KOPT-K1 (cell line): ENCODE measurements around the gene PRKAR1A.

ENCODE experiments used
- H3K27ac ChIP-seq: fragments of 200-600 bp; sonication (generic); 2 replicates; pipeline ENCODE4 v1.5.1; 2016; ENCODE audit warnings: antibody characterized with exemption, mild to moderate bottlenecking, low read depth, low read length; ENCODE audit not compliant: poor library complexity, severe bottlenecking
- H3K36me3 ChIP-seq: fragments of 200-600 bp; sonication (generic); 2 replicates; pipeline ENCODE4 v1.5.1; 2017; ENCODE audit warnings: antibody characterized with exemption, mild to moderate bottlenecking, low read length, moderate library complexity; ENCODE audit not compliant: insufficient read depth
- H3K9me3 ChIP-seq: fragments of 200-600 bp; sonication (generic); 2 replicates; pipeline ENCODE4 v1.5.1; 2017; ENCODE audit warnings: antibody characterized with exemption, low read length, mild to moderate bottlenecking; ENCODE audit not compliant: insufficient read depth, poor library complexity, severe bottlenecking

Gene PRKAR1A

DNA sequence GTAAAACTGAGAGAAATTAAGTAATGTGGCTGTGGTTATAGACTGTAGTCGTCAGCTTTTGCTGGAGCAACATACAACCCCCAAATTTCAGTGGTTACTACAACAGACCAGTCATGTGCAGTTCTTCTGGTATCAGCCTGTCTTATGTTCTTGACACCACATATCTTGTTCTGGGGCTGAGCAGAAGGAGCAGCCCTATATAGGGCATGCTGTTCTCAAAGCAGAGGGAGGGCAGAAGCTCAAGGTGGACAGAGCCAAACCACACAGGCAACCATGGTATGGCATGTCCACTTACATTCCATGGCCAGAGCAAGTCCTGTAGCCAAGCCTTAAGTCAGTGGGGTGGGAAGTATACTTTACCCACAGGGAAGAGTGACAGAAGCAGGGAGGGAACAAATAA lies 7.7 kb downstream of the PRKAR1A start:
- peaks cover 88% of the 10 kb centered on the region for H3K36me3 ChIP-seq
- no peak overlapping the region for H3K27ac ChIP-seq
- H3K9me3 ChIP-seq = peaks cover 12% of the 10 kb centered on the region

DNA sequence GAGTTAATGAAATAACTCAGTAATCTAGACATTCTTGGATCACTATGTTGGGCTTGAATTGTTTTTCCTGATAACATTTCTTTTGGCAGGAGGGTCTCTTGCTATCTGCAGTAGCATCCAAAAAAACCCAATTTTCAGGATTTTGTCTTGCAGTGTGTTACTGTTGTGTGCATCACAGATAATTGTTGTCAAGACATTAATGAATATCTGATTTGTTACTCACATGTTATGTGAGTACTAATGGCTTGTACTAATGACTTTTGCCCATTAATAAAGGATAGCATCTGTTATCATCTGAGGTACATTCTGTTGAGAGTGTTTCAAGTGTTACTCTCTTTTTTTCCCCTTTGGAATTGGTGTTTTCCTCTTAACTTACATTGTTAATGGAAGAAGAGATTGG lies 10.0 kb downstream of the PRKAR1A start:
- peaks cover 88% of the 10 kb centered on the region for H3K36me3 ChIP-seq
- H3K9me3 ChIP-seq = peaks cover 12% of the 10 kb centered on the region

DNA sequence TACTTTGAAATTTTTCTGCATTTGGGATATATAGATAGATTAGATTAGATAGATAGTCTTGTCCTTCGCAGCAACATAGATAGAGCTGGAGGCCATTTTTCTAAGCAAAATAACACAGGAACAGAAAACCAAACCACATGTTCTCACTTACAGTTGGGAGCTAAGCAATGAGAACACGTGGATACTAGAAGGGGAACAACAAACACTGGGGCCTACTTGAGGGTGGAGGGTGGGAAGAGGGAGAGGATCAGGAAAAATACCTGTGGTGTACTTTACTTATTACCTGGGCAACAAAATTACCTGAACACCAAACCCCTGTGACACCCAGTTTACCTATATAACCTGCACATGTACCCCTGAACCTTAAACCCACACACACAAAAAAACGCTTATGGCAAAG lies 14.3 kb downstream of the PRKAR1A start:
- Histone ChIP-seq H3K27ac (no peak overlapping the region), H3K9me3 (no peaks in the 10 kb centered on the region), H3K36me3 (peaks cover 97% of the 10 kb centered on the region)

More for the DNA sequence above, 10.0 kb downstream of the PRKAR1A start:
- H3K27ac ChIP-seq = no peak overlapping the region

DNA sequence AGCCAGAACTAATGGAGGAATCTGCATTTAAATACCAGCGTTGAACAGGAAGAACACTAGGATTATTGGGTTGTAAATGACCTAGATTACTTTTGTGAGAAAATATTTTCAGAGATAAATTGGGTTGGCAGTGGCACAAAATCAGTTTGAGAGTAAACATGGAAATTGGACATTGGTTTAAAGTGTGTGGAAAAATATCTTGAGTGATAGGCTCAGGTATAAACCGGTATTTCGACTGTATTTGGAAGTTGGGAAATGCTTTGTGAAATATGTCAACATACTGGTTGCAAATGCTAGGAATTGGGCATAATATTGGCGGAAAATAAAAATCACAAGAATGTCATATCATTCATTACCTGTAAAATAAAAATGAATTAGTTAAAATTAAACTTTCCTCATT lies 15.1 kb downstream of the PRKAR1A start:
- no peak overlapping the region for H3K27ac ChIP-seq
- peaks cover 100% of the 10 kb centered on the region for H3K36me3 ChIP-seq
- H3K9me3 ChIP-seq = no peaks in the 10 kb centered on the region

DNA sequence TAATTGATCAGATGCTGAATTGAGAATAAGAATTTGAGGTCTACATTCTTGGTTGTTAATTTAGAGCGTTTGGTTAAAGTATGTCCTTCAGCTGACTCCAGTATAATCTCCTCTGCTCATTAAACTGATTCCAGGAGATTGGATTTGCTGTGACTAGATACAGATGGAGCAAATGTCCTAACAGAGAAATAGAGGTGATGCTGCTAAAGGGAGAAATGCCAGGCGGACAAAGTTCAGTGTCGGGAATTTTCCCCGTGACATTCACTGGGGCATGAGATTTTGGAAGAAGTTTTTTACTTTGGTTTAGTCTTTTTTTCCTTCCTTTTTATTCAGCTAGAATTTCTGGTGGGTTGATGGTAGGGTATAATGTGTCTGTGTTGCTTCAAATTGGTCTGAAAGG lies 19.0 kb downstream of the PRKAR1A start:
- no peaks in the 10 kb centered on the region for H3K9me3 ChIP-seq
- no peak overlapping the region for H3K27ac ChIP-seq
- H3K36me3 ChIP-seq = peaks cover 94% of the 10 kb centered on the region

DNA sequence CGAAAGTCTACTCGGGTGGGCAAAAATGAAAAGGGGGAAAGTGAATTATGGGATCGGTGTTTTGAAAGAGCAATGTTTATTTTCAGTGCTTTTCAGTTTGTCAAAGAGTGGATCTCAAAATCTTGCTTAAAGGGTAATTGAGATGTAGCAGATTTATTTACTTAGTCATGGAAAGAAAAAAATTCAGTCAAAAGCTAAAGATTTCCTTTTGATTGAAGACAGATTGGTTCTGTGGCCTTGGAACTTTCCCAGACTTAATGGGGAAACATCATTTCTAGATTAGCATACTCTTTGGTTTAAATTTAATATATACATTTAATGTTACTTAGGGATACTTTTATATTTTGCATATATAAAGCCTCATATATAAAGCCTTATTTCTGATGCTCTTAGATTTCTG lies 20.6 kb downstream of the PRKAR1A start:
- Histone ChIP-seq H3K36me3 (peaks cover 94% of the 10 kb centered on the region), H3K9me3 (no peaks in the 10 kb centered on the region), H3K27ac (no peak overlapping the region)

DNA sequence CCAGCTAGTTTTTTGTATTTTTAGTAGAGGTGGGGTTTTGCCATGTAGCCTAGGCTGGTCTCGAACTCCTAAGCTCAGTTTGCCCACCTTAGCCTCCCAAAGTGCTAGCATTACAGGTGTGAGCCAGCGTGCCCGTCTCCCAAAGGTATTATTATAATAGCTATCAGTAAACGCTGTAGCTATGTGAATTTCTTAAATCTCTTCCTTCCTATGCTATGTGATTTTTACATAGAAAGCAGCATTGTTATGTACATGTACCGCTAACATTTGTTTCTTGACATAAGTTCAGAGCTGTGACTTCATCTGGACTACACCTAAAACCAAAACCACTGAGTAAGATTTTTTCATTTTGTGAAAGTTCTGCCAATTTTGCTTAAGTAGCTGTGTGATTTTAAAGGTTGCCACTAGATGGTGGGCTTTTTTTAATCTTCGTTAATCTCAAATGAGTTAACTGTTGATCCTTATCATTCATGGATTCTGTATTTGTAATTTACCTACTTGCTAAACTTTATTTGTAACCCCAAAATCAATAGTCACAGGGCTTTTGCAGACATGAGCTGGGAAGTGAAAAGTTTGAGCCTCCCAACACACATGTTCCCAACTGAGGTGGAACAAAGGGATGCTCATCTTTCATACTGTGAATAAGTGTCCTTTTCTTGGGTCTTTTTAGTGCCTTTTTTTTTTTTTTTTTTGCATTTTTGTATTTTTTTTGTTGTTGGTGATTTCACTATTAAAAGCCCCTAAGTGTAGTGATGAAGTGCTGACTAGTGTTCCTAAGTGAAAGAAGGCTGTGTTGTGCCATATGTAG lies 21.9 kb downstream of the PRKAR1A start:
- Histone ChIP-seq H3K9me3 (no peaks in the 10 kb centered on the region), H3K27ac (no peak overlapping the region), H3K36me3 (peaks cover 88% of the 10 kb centered on the region)

DNA sequence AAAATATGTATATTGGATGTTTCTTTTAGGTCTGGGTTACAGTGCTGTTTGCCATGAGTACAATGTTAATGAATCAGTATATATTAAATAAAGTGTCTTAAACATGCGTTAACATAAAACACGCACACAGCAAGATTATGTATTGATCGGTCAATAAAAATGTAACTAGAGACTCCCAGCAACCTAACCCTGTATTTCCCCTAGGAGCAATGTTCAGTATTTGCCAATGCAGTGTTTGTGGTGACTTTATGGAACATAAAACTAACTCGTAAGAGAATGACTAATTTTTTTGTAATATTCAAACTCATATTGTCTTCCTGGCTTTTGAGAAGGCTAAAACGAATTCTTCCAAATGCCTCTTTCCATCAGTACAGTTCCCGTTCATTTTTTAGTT lies 22.5 kb downstream of the PRKAR1A start:
- Histone ChIP-seq H3K27ac (no peak overlapping the region), H3K9me3 (no peaks in the 10 kb centered on the region), H3K36me3 (peaks cover 85% of the 10 kb centered on the region)

GRCh38 chr17:68535922-68536321 lies 23.7 kb downstream of the PRKAR1A start:
- no peaks in the 10 kb centered on the region for H3K9me3 ChIP-seq
- peaks cover 79% of the 10 kb centered on the region for H3K36me3 ChIP-seq
- no peak overlapping the region for H3K27ac ChIP-seq

DNA sequence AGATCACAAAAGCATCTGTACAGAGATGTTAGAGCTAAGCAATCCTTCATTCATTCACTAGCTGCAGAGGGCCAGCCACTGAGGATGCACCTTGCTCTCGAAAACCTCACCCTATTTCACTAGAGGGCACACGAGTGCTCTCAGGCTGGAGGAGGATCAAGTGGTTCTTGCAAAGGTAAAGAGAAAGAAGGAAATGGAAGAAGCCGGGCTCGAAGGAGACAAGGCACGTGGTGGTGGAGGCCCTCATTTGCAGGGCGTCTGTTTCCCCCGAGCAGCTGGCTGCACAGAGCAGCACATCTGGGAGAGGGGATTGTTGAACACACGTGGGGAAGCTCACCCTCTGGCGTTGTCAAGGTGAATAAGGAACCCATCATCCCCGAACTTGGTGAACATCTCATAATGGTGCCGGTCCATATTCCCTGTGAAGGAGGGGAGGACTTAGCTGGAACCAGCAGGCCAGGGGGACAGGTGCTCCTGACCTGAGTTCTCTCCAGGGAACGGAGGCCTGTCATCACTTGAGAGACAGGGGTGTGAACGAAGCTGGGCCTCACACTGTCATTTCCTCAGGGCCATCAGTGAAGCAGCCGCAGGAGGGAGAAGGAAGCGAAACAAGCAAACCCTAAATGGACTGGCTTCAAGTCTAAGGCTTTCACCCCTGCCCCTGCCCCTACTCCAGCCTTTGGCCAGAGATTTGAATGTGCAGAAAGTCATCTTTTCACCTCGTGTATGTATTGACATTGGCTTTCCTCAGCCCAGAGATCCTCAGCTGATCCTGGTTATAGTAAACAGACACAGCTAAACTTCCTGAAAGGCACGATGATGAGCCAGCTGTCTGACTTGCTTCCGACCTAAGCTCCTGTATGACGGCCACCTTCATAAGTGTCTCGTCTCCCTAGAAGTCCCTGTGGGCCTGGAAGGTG lies 27.6 kb downstream of the PRKAR1A start:
- no peaks in the 10 kb centered on the region for H3K9me3 ChIP-seq
- no peak overlapping the region for H3K27ac ChIP-seq
- H3K36me3 ChIP-seq = peaks cover 44% of the 10 kb centered on the region

DNA sequence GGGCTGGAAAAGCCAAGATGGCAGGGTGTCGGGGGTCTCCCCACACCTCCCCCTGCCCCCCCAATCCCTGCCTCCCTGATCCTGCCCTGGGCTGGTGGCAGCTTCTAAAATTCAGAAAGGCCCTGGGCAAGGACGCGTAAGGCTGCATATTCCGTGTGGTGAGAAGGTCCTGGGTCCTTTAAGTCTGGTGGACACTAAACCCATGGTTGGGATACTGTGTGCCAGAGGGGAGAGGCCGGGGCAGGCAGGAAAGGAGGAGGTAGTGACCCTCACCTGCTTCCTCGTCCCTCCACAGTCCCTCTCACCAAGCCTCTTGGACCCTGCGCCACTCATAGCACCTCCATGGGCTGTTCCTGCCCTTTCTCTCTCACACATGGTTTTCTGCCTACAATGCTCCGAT lies 28.8 kb downstream of the PRKAR1A start:
- no peaks in the 10 kb centered on the region for H3K9me3 ChIP-seq
- H3K27ac ChIP-seq = no peak overlapping the region
- H3K36me3 ChIP-seq = peaks cover 34% of the 10 kb centered on the region

DNA sequence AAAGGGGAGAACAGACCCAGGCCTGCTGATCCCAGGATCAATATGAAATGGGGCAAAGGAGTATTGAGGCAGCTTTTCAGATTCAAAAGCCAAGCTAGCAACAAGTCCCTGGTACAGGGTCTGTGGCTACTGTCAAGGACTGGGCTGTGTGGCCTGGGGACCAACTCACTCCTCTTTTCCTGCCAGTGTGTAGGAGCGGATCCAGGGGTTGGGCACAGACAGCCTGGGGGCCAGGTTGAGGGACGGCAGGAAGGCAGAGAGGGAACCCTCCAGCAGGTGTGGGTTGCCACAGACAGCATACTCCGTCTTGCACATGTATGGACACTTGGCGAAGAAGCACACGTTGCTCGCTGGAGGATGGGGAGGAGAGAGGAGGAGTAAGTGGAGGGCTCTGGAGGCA lies 29.6 kb downstream of the PRKAR1A start:
- no peak overlapping the region for H3K27ac ChIP-seq
- H3K9me3 ChIP-seq = no peaks in the 10 kb centered on the region
- peaks cover 26% of the 10 kb centered on the region for H3K36me3 ChIP-seq

DNA sequence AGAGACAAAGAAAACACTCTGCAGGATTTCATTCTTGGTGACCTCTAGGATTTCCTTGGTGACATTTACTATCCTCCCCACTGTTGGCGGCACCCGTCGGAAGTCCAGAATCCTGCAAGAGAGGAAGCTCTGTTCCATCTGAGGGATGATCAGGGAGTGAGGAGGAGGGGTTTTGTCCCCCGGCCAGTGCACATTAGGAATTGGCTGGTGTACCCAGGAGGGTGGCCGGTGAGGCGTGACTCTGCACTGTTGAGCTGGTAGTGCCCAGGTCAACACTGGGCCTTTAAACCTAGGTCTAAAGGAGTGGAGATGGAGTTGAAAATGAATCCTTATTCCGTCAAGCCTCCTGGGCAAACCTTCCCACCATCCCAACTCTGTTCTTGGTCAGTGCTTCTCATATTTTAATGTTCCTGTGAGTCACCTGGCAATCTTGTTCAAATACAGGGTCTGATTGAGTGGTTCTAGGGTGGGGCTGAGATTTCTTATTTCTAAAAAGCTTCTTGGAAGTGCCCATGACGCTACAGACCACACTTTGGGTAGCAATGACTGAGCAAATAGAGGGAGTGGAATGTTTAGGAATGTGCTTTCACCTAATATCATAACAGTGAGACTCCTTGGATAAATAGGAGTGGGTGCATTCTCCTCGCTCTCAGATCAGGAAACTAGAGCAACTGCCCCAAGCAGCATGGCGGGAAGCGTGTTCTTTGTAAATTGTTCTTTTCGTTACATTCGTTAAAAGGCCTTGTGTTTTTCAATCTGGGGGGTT lies 30.7 kb downstream of the PRKAR1A start:
- Histone ChIP-seq H3K9me3 (no peaks in the 10 kb centered on the region), H3K36me3 (peaks cover 15% of the 10 kb centered on the region), H3K27ac (no peak overlapping the region)

DNA sequence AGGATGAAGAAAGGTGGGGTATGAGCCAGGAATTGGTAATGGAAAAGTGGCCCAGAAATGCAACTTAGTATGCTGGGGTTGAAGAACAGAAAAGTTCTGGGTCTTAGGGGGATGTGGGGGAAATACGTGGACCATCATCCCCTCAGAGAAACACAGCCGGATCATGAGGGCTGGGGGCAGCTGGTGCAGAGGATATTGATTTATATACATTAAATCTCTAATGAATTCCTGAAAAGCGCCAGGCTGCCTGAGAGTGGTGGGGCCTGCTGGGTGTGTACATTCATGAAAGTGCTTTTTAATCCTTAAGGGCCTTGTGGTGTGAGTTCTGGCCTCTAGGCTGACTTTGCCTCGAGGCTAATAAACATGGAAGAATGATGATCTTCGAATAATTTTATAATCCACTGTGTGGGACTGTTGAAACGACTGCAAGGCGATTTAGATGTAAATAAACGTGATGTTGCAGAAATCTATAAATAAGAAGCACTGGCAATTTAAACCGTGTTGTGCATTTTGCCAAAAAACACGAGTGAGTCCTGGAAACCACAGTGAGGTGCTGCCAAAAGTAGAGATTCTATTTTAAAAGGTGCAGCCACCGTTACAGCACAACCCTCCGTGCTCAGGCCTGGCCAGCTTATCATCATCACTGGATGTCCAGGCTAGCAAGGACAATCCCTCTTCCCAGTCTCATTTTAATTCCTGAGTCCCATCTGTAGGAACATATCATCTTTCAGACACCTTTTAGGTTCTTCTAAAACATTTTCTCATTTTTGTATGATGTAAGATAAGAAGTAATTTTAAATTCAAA lies 32.1 kb downstream of the PRKAR1A start:
- no peak overlapping the region for H3K27ac ChIP-seq
- peaks cover 9% of the 10 kb centered on the region; the same call in 1 of the 2 replicates for H3K36me3 ChIP-seq
- H3K9me3 ChIP-seq = no peaks in the 10 kb centered on the region
